GM23338 (cell line): ENCODE results near the gene OLFML2A. TPM values are rescaled to one million over a fixed set of nuclear protein-coding genes. Genes with fewer than 3 reads are reported as not detected.

ENCODE experiments used
- ATAC-seq: fragments of 200-7000 bp; cut with Tn5 transposase; 3 replicates; pipeline ENCODE4 v1.9.1; 2020
- DNase-seq: peaks from one replicate; pipeline ENCODE4 v3.0.0-alpha.2; 2015; ENCODE audit warnings: low spot score
- H2AFZ ChIP-seq: fragments of 200-600 bp; sonication (generic); 2 replicates; pipeline ENCODE4 v1.8.0; 2016; ENCODE audit warnings: antibody characterized with exemption, mild to moderate bottlenecking, moderate library complexity
- H3F3A ChIP-seq: fragments of 200-600 bp; sonication (generic); replicated peaks from 2 replicates; pipeline ENCODE4 v1.8.0; 2017; ENCODE audit warnings: antibody characterized with exemption, mixed run types, low read depth
- H3K27ac ChIP-seq: fragments of 200-600 bp; sonication (generic); 2 replicates; pipeline ENCODE4 v1.6.1; 2016; ENCODE audit warnings: low read depth
- H3K27me3 ChIP-seq: fragments of 200-600 bp; sonication (generic); 2 replicates; pipeline ENCODE4 v1.8.0; 2016; ENCODE audit warnings: mild to moderate bottlenecking, mixed run types, moderate library complexity; ENCODE audit not compliant: insufficient read depth
- H3K36me3 ChIP-seq: fragments of 200-600 bp; sonication (generic); 2 replicates; pipeline ENCODE4 v1.8.0; 2016; ENCODE audit warnings: mild to moderate bottlenecking; ENCODE audit not compliant: insufficient read depth
- H3K4me1 ChIP-seq: fragments of 200-600 bp; sonication (generic); 2 replicates; pipeline ENCODE4 v1.8.0; 2016; ENCODE audit warnings: mild to moderate bottlenecking, moderate library complexity; ENCODE audit not compliant: insufficient read depth
- H3K4me2 ChIP-seq: fragments of 200-600 bp; sonication (generic); 2 replicates; pipeline ENCODE4 v1.7.1; 2017; ENCODE audit warnings: mixed run types
- H3K4me3 ChIP-seq: fragments of 200-600 bp; sonication (generic); 2 replicates; pipeline ENCODE4 v1.6.1; 2016; ENCODE audit warnings: mixed run types
- H3K79me2 ChIP-seq: fragments of 200-600 bp; sonication (generic); replicated peaks from 2 replicates; pipeline ENCODE4 v1.8.0; 2017; ENCODE audit warnings: mild to moderate bottlenecking; ENCODE audit not compliant: insufficient read depth
- H3K9me2 ChIP-seq: fragments of 200-600 bp; sonication (generic); 2 replicates; pipeline ENCODE4 v1.8.0; 2017; ENCODE audit not compliant: insufficient read depth
- H4K20me1 ChIP-seq: fragments of 200-600 bp; sonication (generic); replicated peaks from 2 replicates; pipeline ENCODE4 v1.8.0; 2017; ENCODE audit warnings: mild to moderate bottlenecking; ENCODE audit not compliant: insufficient read depth
- H3K27ac Mint-ChIP-seq: 2 replicates; pipeline ENCODE4 v1.8.0; 2020; ENCODE audit warnings: inconsistent platforms, mild to moderate bottlenecking, moderate library complexity, mixed read lengths
- H3K27me3 Mint-ChIP-seq: 3 replicates; pipeline ENCODE4 v1.8.0; 2022; ENCODE audit warnings: low read depth, mild to moderate bottlenecking, moderate library complexity, mixed read lengths, inconsistent platforms; ENCODE audit not compliant: insufficient read depth, poor library complexity
- H3K36me3 Mint-ChIP-seq: 3 replicates; pipeline ENCODE4 v1.8.0; 2021; ENCODE audit warnings: low read depth, mild to moderate bottlenecking, inconsistent platforms, moderate library complexity, mixed read lengths
- H3K4me1 Mint-ChIP-seq: 3 replicates; pipeline ENCODE4 v1.8.0; 2020; ENCODE audit warnings: mild to moderate bottlenecking, inconsistent platforms, mixed read lengths
- H3K4me3 Mint-ChIP-seq: 3 replicates; pipeline ENCODE4 v1.8.0; 2021; ENCODE audit warnings: moderate library complexity, mild to moderate bottlenecking, inconsistent platforms, mixed read lengths
- H3K9me3 Mint-ChIP-seq: 3 replicates; pipeline ENCODE4 v1.8.0; 2020; ENCODE audit warnings: moderate library complexity, mild to moderate bottlenecking, inconsistent platforms, mixed read lengths
- EZH2 ChIP-seq: fragments of 200-600 bp; sonication (generic); IDR thresholded peaks from one replicate; pipeline ENCODE4 v1.8.0; 2017; ENCODE audit warnings: antibody characterized with exemption, mild to moderate bottlenecking, low read depth; ENCODE audit not compliant: unreplicated experiment
- EZH2phosphoT487 ChIP-seq: fragments of 200-600 bp; sonication (generic); IDR thresholded peaks from one replicate; pipeline ENCODE4 v1.8.1; 2018; ENCODE audit warnings: antibody characterized with exemption; ENCODE audit not compliant: unreplicated experiment
- JUNB ChIP-seq: IDR thresholded peaks from one replicate; pipeline ENCODE4 v1.6.1; 2016; ENCODE audit warnings: antibody characterized with exemption; ENCODE audit not compliant: unreplicated experiment
- NANOG ChIP-seq: IDR thresholded peaks from 2 replicates; pipeline ENCODE4 v1.6.1; 2016; ENCODE audit warnings: antibody characterized with exemption, borderline replicate concordance
- POLR2AphosphoS5 ChIP-seq: IDR thresholded peaks from 2 replicates; pipeline ENCODE4 v1.6.1; 2016; ENCODE audit warnings: antibody characterized with exemption, low read depth
- STAT1 ChIP-seq: IDR thresholded peaks from one replicate; pipeline ENCODE4 v1.6.1; 2016; ENCODE audit warnings: antibody characterized with exemption; ENCODE audit not compliant: unreplicated experiment
- ZNF114 ChIP-seq: fragments of 250-450 bp; sonication (Bioruptor Pico); IDR thresholded peaks from 2 replicates; pipeline ENCODE4 v1.5.0; 2020; ENCODE audit warnings: mild to moderate bottlenecking, moderate library complexity
- ZNF331 ChIP-seq: fragments of 250-450 bp; sonication (Bioruptor Pico); IDR thresholded peaks from 2 replicates; pipeline ENCODE4 v1.5.0; 2020; ENCODE audit warnings: low read depth, mild to moderate bottlenecking, moderate library complexity
- polyA plus RNA-seq: library from polyadenylated mRNA; unstranded; fragments of >200 nt; fragmentation: Nextera tagmentation; extraction: Ambion mirVana; gene quantifications from 2 replicates; pipeline ENCODE4 v1.2.1, GENCODE V29; 2016
- total RNA-seq: library from RNA; depleted of rRNA; stranded (reverse); fragments of >200 nt; shearing (Covaris generic); gene quantifications from 2 replicates; pipeline ENCODE4 v1.2.3, GENCODE V29; 2014
- TF ChIP-seq, protein P1 (sequence below): IDR thresholded peaks from one replicate; pipeline ENCODE4 v1.6.1; 2018; ENCODE audit warnings: antibody characterized with exemption; ENCODE audit not compliant: unreplicated experiment
- TF ChIP-seq, protein P2 (sequence below): fragments of 250-450 bp; sonication (Bioruptor Pico); IDR thresholded peaks from 2 replicates; pipeline ENCODE4 v1.5.0; 2020; ENCODE audit warnings: mild to moderate bottlenecking, moderate library complexity
- TF ChIP-seq, protein P3 (sequence below): IDR thresholded peaks from 2 replicates; pipeline ENCODE4 v1.6.1; 2016; ENCODE audit warnings: antibody characterized with exemption

The OLFML2A gene
- total and polyA plus RNA-seq, 2 experiments from 2014 or later, result 1.1 to 6.7 TPM

DNA sequence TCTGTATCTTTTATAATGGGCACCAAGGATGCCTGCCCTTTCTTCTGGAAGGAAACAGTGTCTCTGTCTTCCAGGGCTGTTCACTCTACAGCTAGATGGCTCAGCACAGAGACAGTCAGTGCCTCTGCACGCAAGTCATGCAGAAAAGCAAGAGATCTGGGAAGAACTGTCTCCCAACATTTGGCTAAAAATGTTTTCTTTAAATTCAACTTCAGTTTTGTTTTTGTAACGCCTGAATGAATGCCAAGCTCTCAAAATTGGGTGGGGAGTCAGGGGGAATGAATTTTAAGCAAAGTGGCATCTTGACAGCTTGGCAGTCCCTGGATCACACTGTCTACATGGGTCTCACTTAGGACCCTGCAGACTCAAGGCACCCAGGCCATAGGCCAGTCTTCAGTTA lies 12.6 kb downstream of the OLFML2A start:
- TF ChIP-seq JUNB, result no peak
- H3K9me3 Mint-ChIP-seq, result no peaks in the 10 kb centered on the region
- Histone ChIP-seq H3K36me3 (no peaks in the 10 kb centered on the region), H3K79me2 (no peaks in the 10 kb centered on the region), H3F3A (no peaks in the 10 kb centered on the region), H2AFZ (no peak overlapping the region), H4K20me1 (no peaks in the 10 kb centered on the region), H3K4me2 (no peak overlapping the region), H3K27ac (no peak overlapping the region), H3K4me3 (no peak overlapping the region), H3K4me1 (no peaks in the 10 kb centered on the region), H3K27me3 (no peaks in the 10 kb centered on the region), H3K9me2 (no peaks in the 10 kb centered on the region)
- ATAC-seq, result no peak
- no peak overlapping the region for H3K4me3 Mint-ChIP-seq
- no peaks in the 10 kb centered on the region for H3K36me3 Mint-ChIP-seq
- H3K27ac Mint-ChIP-seq, result no peak overlapping the region
- DNase-seq, result no peak
- peaks cover 1% of the 10 kb centered on the region for H3K27me3 Mint-ChIP-seq
- H3K4me1 Mint-ChIP-seq, result no peaks in the 10 kb centered on the region

DNA sequence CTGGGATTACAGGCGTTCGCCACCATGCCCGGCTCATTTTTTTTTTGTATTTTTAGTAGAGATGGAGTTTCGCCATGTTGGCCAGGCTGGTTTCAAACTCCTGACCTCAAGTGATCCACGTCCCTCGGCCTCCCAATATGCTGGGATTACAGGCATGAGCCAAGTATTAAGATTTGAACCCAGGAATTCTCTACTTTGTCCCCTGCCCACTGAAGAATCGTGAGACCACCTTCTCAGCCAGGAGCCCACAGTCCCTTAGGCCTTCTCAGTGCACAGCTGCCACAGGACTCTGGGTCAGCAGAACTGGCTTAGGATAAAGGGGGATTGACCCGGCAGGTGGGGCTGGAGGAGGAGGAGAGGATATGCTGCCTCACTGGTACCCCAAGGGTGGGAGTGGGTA lies 13.4 kb downstream of the OLFML2A start:
- Histone ChIP-seq H3F3A (no peaks in the 10 kb centered on the region), H3K4me2 (no peak overlapping the region), H3K9me2 (no peaks in the 10 kb centered on the region), H3K4me1 (no peaks in the 10 kb centered on the region), H3K4me3 (no peak overlapping the region), H3K27me3 (no peaks in the 10 kb centered on the region), H3K36me3 (no peaks in the 10 kb centered on the region), H3K27ac (no peak overlapping the region), H2AFZ (no peak overlapping the region), H4K20me1 (no peaks in the 10 kb centered on the region), H3K79me2 (no peaks in the 10 kb centered on the region)
- no peak overlapping the region for H3K27ac Mint-ChIP-seq
- H3K4me1 Mint-ChIP-seq, result no peaks in the 10 kb centered on the region
- no peaks in the 10 kb centered on the region for H3K9me3 Mint-ChIP-seq
- peaks cover 1% of the 10 kb centered on the region for H3K27me3 Mint-ChIP-seq
- H3K4me3 Mint-ChIP-seq, result no peak overlapping the region
- DNase-seq, result no peak
- no peak for ATAC-seq
- H3K36me3 Mint-ChIP-seq, result no peaks in the 10 kb centered on the region
- no peak for TF ChIP-seq ZNF114
- no peak for TF ChIP-seq EZH2phosphoT487
- TF ChIP-seq POLR2AphosphoS5, result no peak
- no peak for TF ChIP-seq JUNB
- no peak for TF ChIP-seq EZH2
- TF ChIP-seq, protein P1, sequence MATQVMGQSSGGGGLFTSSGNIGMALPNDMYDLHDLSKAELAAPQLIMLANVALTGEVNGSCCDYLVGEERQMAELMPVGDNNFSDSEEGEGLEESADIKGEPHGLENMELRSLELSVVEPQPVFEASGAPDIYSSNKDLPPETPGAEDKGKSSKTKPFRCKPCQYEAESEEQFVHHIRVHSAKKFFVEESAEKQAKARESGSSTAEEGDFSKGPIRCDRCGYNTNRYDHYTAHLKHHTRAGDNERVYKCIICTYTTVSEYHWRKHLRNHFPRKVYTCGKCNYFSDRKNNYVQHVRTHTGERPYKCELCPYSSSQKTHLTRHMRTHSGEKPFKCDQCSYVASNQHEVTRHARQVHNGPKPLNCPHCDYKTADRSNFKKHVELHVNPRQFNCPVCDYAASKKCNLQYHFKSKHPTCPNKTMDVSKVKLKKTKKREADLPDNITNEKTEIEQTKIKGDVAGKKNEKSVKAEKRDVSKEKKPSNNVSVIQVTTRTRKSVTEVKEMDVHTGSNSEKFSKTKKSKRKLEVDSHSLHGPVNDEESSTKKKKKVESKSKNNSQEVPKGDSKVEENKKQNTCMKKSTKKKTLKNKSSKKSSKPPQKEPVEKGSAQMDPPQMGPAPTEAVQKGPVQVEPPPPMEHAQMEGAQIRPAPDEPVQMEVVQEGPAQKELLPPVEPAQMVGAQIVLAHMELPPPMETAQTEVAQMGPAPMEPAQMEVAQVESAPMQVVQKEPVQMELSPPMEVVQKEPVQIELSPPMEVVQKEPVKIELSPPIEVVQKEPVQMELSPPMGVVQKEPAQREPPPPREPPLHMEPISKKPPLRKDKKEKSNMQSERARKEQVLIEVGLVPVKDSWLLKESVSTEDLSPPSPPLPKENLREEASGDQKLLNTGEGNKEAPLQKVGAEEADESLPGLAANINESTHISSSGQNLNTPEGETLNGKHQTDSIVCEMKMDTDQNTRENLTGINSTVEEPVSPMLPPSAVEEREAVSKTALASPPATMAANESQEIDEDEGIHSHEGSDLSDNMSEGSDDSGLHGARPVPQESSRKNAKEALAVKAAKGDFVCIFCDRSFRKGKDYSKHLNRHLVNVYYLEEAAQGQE, result no peak
- TF ChIP-seq, protein P2, sequence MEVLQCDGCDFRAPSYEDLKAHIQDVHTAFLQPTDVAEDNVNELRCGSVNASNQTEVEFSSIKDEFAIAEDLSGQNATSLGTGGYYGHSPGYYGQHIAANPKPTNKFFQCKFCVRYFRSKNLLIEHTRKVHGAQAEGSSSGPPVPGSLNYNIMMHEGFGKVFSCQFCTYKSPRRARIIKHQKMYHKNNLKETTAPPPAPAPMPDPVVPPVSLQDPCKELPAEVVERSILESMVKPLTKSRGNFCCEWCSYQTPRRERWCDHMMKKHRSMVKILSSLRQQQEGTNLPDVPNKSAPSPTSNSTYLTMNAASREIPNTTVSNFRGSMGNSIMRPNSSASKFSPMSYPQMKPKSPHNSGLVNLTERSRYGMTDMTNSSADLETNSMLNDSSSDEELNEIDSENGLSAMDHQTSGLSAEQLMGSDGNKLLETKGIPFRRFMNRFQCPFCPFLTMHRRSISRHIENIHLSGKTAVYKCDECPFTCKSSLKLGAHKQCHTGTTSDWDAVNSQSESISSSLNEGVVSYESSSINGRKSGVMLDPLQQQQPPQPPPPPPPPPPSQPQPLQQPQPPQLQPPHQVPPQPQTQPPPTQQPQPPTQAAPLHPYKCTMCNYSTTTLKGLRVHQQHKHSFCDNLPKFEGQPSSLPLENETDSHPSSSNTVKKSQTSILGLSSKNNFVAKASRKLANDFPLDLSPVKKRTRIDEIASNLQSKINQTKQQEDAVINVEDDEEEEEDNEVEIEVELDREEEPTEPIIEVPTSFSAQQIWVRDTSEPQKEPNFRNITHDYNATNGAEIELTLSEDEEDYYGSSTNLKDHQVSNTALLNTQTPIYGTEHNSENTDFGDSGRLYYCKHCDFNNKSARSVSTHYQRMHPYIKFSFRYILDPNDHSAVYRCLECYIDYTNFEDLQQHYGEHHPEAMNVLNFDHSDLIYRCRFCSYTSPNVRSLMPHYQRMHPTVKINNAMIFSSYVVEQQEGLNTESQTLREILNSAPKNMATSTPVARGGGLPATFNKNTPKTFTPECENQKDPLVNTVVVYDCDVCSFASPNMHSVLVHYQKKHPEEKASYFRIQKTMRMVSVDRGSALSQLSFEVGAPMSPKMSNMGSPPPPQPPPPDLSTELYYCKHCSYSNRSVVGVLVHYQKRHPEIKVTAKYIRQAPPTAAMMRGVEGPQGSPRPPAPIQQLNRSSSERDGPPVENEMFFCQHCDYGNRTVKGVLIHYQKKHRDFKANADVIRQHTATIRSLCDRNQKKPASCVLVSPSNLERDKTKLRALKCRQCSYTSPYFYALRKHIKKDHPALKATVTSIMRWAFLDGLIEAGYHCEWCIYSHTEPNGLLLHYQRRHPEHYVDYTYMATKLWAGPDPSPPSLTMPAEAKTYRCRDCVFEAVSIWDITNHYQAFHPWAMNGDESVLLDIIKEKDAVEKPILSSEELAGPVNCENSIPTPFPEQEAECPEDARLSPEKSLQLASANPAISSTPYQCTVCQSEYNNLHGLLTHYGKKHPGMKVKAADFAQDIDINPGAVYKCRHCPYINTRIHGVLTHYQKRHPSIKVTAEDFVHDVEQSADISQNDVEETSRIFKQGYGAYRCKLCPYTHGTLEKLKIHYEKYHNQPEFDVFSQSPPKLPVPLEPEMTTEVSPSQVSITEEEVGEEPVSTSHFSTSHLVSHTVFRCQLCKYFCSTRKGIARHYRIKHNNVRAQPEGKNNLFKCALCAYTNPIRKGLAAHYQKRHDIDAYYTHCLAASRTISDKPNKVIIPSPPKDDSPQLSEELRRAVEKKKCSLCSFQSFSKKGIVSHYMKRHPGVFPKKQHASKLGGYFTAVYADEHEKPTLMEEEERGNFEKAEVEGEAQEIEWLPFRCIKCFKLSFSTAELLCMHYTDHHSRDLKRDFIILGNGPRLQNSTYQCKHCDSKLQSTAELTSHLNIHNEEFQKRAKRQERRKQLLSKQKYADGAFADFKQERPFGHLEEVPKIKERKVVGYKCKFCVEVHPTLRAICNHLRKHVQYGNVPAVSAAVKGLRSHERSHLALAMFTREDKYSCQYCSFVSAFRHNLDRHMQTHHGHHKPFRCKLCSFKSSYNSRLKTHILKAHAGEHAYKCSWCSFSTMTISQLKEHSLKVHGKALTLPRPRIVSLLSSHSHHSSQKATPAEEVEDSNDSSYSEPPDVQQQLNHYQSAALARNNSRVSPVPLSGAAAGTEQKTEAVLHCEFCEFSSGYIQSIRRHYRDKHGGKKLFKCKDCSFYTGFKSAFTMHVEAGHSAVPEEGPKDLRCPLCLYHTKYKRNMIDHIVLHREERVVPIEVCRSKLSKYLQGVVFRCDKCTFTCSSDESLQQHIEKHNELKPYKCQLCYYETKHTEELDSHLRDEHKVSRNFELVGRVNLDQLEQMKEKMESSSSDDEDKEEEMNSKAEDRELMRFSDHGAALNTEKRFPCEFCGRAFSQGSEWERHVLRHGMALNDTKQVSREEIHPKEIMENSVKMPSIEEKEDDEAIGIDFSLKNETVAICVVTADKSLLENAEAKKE (CRISPR knock-in tag), result no peak
- TF ChIP-seq ZNF331 (CRISPR knock-in tag), result no peak
- TF ChIP-seq NANOG, result no peak
- no peak for TF ChIP-seq STAT1
- TF ChIP-seq, protein P3, sequence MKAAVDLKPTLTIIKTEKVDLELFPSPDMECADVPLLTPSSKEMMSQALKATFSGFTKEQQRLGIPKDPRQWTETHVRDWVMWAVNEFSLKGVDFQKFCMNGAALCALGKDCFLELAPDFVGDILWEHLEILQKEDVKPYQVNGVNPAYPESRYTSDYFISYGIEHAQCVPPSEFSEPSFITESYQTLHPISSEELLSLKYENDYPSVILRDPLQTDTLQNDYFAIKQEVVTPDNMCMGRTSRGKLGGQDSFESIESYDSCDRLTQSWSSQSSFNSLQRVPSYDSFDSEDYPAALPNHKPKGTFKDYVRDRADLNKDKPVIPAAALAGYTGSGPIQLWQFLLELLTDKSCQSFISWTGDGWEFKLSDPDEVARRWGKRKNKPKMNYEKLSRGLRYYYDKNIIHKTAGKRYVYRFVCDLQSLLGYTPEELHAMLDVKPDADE, result no peak
